BLaER1 (cell line): Measurements from ENCODE around the gene LCNL1.
A peak's percentile ranks its signal among the peaks of the same experiment; 100 is the strongest.

Experiments used
- H3K27ac ChIP-seq: shearing (Covaris generic); formaldehyde crosslinking; 2 replicates; pipeline ENCODE4 v1.8.1; 2022
- H3K27me3 ChIP-seq: shearing (Covaris generic); formaldehyde crosslinking; 2 replicates; pipeline ENCODE4 v1.8.1; 2022
- H3K36me3 ChIP-seq: shearing (Covaris generic); formaldehyde crosslinking; 2 replicates; pipeline ENCODE4 v1.8.1; 2022
- H3K4me1 ChIP-seq: shearing (Covaris generic); formaldehyde crosslinking; 2 replicates; pipeline ENCODE4 v1.8.1; 2022
- H3K4me2 ChIP-seq: shearing (Covaris generic); formaldehyde crosslinking; 2 replicates; pipeline ENCODE4 v1.8.1; 2022
- H3K4me3 ChIP-seq: shearing (Covaris generic); formaldehyde crosslinking; 2 replicates; pipeline ENCODE4 v1.8.1; 2022
- H3K9ac ChIP-seq: shearing (Covaris generic); formaldehyde crosslinking; 2 replicates; pipeline ENCODE4 v1.8.1; 2022
- H3K9me3 ChIP-seq: shearing (Covaris generic); formaldehyde crosslinking; 2 replicates; pipeline ENCODE4 v1.8.1; 2022
- H4K20me1 ChIP-seq: shearing (Covaris generic); formaldehyde crosslinking; 2 replicates; pipeline ENCODE4 v1.8.1; 2022
- Cebpa-rat ChIP-seq: shearing (Covaris generic); IDR thresholded peaks from 2 replicates; pipeline ENCODE4 v1.8.1; 2022

LCNL1 gene

GRCh38 chr9:137015976-137016375 is 33.2 kb downstream of the LCNL1 start:
- no peak overlapping the region for H3K4me3 ChIP-seq
- no peak overlapping the region for H3K27ac ChIP-seq
- H3K4me1 ChIP-seq: peaks cover 13% of the 10 kb centered on the region
- H3K36me3 ChIP-seq: peaks cover 82% of the 10 kb centered on the region
- TF ChIP-seq Cebpa-rat: no peak
- 0 out of 2 replicates have a peak, but pooled peaks cover 4% of the 10 kb centered on the region for H3K9me3 ChIP-seq
- no peaks in the 10 kb centered on the region for H3K27me3 ChIP-seq
- no peaks in the 10 kb centered on the region for H4K20me1 ChIP-seq
- no peak overlapping the region for H3K9ac ChIP-seq
- no peak overlapping the region for H3K4me2 ChIP-seq

DNA sequence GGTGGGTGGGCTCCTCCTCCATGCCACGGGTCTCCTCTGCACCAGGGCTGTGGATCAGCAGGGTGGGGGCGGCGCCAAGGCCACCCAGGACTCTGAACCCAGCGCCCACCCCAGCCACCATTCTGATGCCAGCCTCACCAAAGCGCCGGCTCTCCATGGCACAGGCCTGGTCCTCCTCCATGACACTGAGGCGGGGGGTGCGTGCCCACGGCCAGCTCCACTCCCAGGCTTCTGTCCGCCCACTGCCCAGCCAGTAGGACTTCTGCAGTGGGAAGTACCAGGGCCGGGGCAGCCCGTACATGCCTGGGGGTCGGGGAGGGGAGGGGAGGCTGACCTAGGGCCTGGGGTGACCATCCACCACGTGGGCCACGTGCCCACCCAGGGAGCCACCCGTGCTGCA is 33.6 kb downstream of the LCNL1 start:
- Histone ChIP-seq H3K36me3 (peaks cover 86% of the 10 kb centered on the region), H3K9ac (no peak overlapping the region), H4K20me1 (peaks cover 4% of the 10 kb centered on the region; the same call in 1 of the 2 replicates), H3K4me2 (no peak overlapping the region), H3K9me3 (0 out of 2 replicates have a peak, but pooled peaks cover 4% of the 10 kb centered on the region), H3K4me1 (peaks cover 13% of the 10 kb centered on the region), H3K27me3 (no peaks in the 10 kb centered on the region), H3K27ac (no peak overlapping the region), H3K4me3 (no peak overlapping the region)
- no peak for TF ChIP-seq Cebpa-rat

DNA sequence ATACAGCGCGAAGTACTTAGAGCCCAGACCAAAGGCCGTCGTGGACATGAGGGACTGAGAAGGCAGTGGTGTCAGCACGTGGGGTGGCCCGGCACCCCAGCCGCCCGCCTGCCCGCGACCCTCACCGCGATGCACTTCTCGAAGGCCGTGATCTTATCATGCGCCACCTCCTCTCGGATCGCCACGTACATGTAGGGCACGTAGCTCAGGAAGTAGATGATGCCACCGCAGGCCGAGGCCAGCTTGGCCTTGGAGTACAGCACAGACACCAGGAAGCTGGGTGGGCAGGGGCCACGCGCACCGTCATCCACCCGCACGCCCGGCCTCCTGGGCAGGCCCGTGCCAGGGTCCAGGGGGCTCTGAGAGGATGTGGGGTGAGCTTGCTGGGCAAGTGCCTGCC is 34.3 kb downstream of the LCNL1 start:
- no peak for TF ChIP-seq Cebpa-rat
- H3K36me3 ChIP-seq: peaks cover 86% of the 10 kb centered on the region

DNA sequence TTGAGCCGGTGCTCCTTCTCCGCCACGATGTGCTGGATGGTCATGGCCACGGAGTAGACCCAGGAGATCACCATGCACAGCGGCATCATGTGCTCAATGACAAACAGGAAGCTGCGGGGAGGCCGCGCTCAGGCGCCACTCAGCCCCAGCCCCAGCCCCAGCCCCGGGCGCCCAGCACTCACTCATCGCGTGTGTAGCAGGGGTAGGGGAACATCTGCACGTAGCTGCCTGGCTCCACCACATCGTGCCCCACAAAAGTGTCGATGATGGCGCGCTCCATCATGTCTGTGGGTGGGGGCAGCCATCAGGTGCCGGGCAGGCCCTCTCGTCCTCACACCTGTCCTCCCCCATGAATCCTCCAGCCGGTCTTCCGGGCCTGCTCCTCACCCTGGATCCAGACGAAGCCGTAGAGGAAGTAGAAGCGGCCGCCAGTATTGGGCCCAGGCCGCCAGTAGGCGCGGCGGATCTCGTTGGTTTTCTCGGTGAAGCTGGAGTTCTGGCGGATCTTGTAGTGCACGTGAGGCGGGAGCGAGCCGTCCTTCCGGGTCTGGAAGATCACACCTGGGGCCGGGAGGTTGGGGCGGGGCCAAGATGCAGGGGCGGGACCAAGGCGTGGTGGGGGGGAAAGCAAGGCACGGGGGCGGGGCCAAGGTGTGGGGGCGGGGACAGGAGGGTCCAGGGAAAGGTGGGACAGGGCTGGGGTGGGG is 35.2 kb downstream of the LCNL1 start:
- no peaks in the 10 kb centered on the region for H3K27me3 ChIP-seq
- peaks cover 7% of the 10 kb centered on the region; the same call in 1 of the 2 replicates for H4K20me1 ChIP-seq
- H3K4me3 ChIP-seq: no peak overlapping the region
- H3K9me3 ChIP-seq: 0 out of 2 replicates have a peak, but pooled peaks cover 4% of the 10 kb centered on the region
- peaks cover 84% of the 10 kb centered on the region for H3K36me3 ChIP-seq
- no peak overlapping the region for H3K9ac ChIP-seq
- no peak overlapping the region for H3K4me2 ChIP-seq
- no peak overlapping the region for H3K27ac ChIP-seq
- no peak for TF ChIP-seq Cebpa-rat
- peaks cover 13% of the 10 kb centered on the region for H3K4me1 ChIP-seq

More for the DNA sequence above, 34.3 kb downstream of the LCNL1 start:
- 0 out of 2 replicates have a peak, but pooled peaks cover 4% of the 10 kb centered on the region for H3K9me3 ChIP-seq
- H4K20me1 ChIP-seq: peaks cover 7% of the 10 kb centered on the region; the same call in 1 of the 2 replicates
- no peak overlapping the region for H3K27ac ChIP-seq
- peaks cover 13% of the 10 kb centered on the region for H3K4me1 ChIP-seq
- no peaks in the 10 kb centered on the region for H3K27me3 ChIP-seq
- no peak overlapping the region for H3K9ac ChIP-seq
- H3K4me3 ChIP-seq: no peak overlapping the region
- no peak overlapping the region for H3K4me2 ChIP-seq

- H3K27ac ChIP-seq: no peak overlapping the region
- 0 out of 2 replicates have a peak, but pooled peaks cover 4% of the 10 kb centered on the region for H3K9me3 ChIP-seq
- H3K9ac ChIP-seq: no peak overlapping the region
- H4K20me1 ChIP-seq: peaks cover 14% of the 10 kb centered on the region
- TF ChIP-seq Cebpa-rat: no peak
- H3K4me2 ChIP-seq: peak overlapping the region; percentile 32; the same call in 1 of the 2 replicates
- peaks cover 80% of the 10 kb centered on the region for H3K36me3 ChIP-seq
- no peaks in the 10 kb centered on the region for H3K27me3 ChIP-seq
- no peak overlapping the region for H3K4me3 ChIP-seq
- peaks cover 13% of the 10 kb centered on the region for H3K4me1 ChIP-seq
Observed at GRCh38 chr9:137018761-137019559, 36.2 kb downstream of the LCNL1 start.

DNA sequence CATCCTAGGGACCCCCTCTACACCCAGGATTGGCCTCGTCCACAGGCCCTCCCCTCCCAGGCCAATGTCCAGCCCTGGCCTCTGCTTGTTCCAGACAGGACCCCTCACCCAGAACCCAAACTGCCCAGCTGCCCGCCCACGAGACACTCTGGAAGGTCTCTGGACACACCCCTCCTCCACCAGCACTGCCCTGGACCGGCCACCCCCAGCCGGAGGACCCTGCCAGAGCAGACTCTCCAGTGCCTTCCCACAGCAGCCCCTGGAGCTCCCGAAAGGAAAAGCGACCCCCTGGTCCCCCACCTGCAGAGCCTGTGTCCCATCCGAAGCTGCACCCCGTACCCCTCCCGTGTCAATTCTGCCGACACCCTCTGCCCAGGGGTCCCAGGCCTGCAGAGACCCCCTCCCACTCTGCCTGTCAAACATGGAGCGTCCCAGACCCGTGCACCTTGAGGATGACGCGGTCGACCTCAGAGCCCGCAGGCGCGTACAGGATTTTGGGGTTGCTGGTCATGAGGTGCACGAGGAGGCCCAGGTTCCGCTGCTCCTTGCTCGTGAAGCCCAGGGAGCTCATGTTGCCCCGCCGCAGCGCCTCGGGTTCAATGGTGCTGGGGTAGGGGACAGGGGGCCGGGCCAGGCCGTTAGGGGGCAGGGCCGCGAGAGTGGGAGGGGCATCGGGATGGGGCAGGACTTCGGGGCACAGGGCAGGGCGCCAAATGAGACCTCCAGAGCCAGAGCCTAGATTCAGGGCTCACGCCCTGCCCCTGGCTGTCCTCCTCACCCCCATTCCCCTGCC is 37.3 kb downstream of the LCNL1 start:
- Histone ChIP-seq H3K27me3 (no peaks in the 10 kb centered on the region), H3K4me2 (peak overlapping the region; percentile 32; the same call in 1 of the 2 replicates), H4K20me1 (peaks cover 23% of the 10 kb centered on the region), H3K4me1 (peaks cover 21% of the 10 kb centered on the region), H3K9ac (no peak overlapping the region), H3K36me3 (peaks cover 70% of the 10 kb centered on the region), H3K4me3 (no peak overlapping the region), H3K9me3 (0 out of 2 replicates have a peak, but pooled peaks cover 4% of the 10 kb centered on the region), H3K27ac (no peak overlapping the region)
- TF ChIP-seq Cebpa-rat: no peak

- Histone ChIP-seq H3K9me3 (0 out of 2 replicates have a peak, but pooled peaks cover 4% of the 10 kb centered on the region), H3K27ac (no peak overlapping the region), H3K27me3 (no peaks in the 10 kb centered on the region), H4K20me1 (peaks cover 32% of the 10 kb centered on the region), H3K4me1 (peaks cover 30% of the 10 kb centered on the region), H3K36me3 (peaks cover 63% of the 10 kb centered on the region), H3K9ac (no peak overlapping the region), H3K4me2 (no peak overlapping the region), H3K4me3 (no peak overlapping the region)
- no peak for TF ChIP-seq Cebpa-rat
Observed at GRCh38 chr9:137020771-137021567, 38.2 kb downstream of the LCNL1 start.

GRCh38 chr9:137021568-137021978 is 38.8 kb downstream of the LCNL1 start:
- peaks cover 38% of the 10 kb centered on the region for H4K20me1 ChIP-seq
- no peaks in the 10 kb centered on the region for H3K27me3 ChIP-seq
- H3K4me1 ChIP-seq: peaks cover 36% of the 10 kb centered on the region
- H3K4me3 ChIP-seq: no peak overlapping the region
- H3K27ac ChIP-seq: no peak overlapping the region
- no peak overlapping the region for H3K9ac ChIP-seq
- peaks cover 57% of the 10 kb centered on the region for H3K36me3 ChIP-seq
- no peak overlapping the region for H3K4me2 ChIP-seq
- no peak for TF ChIP-seq Cebpa-rat
- H3K9me3 ChIP-seq: 0 out of 2 replicates have a peak, but pooled peaks cover 4% of the 10 kb centered on the region
